ENCODE results near the gene ST8SIA6. TPM values are rescaled to one million over a fixed set of nuclear protein-coding genes. Genes with fewer than 3 reads are reported as not detected.

The ST8SIA6 gene
- total and polyA plus RNA-seq, 4 donors, result 0.43 to 22.0 (median 2.9) TPM

DNA sequence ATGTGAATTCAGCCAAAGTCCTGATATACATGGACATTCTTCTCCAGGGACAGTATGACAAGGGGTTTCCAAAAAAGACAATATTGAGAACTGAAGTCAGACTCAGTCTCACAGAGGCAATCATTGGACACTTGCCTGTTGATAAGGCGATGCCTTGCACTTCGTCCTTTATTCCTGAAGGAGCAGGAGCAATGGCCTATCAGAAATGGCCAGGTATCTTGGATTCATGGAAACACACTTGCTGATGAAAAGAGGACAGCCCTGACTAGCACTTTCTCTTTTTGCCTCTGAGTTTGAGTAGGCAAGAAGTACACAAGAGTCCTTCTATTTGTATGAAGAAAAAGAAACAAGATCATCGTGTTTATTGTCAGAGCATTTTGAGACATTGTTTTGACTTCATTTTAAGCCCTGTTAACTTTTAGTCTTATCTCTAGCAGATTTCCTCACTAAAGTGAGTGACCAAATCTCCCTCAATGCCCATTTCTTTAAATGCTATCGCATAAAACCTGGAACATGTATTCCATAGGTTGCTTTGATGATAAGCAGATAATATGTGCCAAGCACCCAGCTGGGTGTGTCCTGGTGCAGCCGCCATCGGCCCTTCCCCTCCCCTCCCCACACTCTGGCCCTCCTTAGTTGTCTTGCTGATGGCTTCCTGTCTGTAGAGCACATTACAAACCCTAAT, 26.6 kb downstream of the ST8SIA6 start:
- no peak for DNase-seq
- H3K36me3 ChIP-seq (ENCODE audit: control insufficient read depth in 4 of 4, insufficient read depth in 4 of 4, low read length in 4 of 4), result no peaks in the 10 kb centered on the region
- ATAC-seq (ENCODE audit: insufficient read depth, low FRiP score), result no peak
- peaks cover 0 to 2% (median 0%) of the 10 kb centered on the region in 3 donors for H3K27me3 ChIP-seq (ENCODE audit: control insufficient read depth in 3 of 3, insufficient read depth in 3 of 3, low read length in 2 of 3)
- WGBS, 2 donors, result 42 to 43% methylated on average over 6 of the region's 6 CpGs
- H3K9ac ChIP-seq (ENCODE audit: insufficient read depth in 1 of 2, low read length in 2 of 2), result no peak overlapping the region
- H3K27ac ChIP-seq (ENCODE audit: low read depth in 1 of 2, low read length in 1 of 2), result peak overlapping the region in 1 of 2 donors; percentile 3
- H3K4me3 ChIP-seq, result no peak overlapping the region
- TF ChIP-seq CTCF (IDR thresholded peaks at IDR 0.05; ENCODE audit: control extremely low read depth, extremely low read depth), result no peak
- H3K4me1 ChIP-seq (ENCODE audit: control insufficient read depth in 5 of 5, insufficient read depth in 5 of 5, low read length in 5 of 5), result peaks cover 0 to 2% (median 0%) of the 10 kb centered on the region in 5 donors
- no peaks in the 10 kb centered on the region for H3K9me3 ChIP-seq (ENCODE audit: control insufficient read depth in 4 of 4, insufficient read depth in 3 of 4, low read length in 3 of 4)

DNA sequence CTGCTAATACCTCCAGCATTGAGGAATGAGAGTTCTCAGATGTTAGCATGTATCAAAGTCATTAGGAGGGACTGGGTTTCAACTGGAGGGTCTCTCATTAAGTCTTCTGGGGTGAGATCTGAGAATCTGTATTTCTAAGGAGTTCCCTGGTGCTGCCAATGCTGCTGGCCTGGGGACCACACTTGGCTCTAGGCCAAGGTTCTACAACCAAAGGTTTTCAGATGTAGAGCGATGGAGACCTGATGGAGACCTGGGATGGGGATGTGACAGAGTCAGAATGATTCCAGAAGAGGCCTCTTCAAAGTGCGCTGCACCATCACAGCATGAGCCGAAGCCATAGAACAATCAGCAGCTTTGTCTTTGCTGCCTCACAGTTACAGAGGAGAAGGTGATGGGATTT, 27.2 kb downstream of the ST8SIA6 start:
- Histone ChIP-seq H3K4me1 (ENCODE audit: control insufficient read depth in 5 of 5, insufficient read depth in 5 of 5, low read length in 5 of 5) (peaks cover 0 to 2% (median 0%) of the 10 kb centered on the region in 5 donors), H3K27ac (ENCODE audit: low read depth in 1 of 2, low read length in 1 of 2) (peak overlapping the region in 1 of 2 donors; percentile 3), H3K27me3 (ENCODE audit: control insufficient read depth in 3 of 3, insufficient read depth in 3 of 3, low read length in 2 of 3) (peaks cover 0 to 2% (median 0%) of the 10 kb centered on the region in 3 donors), H3K9ac (ENCODE audit: insufficient read depth in 1 of 2, low read length in 2 of 2) (no peak overlapping the region), H3K36me3 (ENCODE audit: control insufficient read depth in 4 of 4, insufficient read depth in 4 of 4, low read length in 4 of 4) (no peaks in the 10 kb centered on the region), H3K9me3 (ENCODE audit: control insufficient read depth in 4 of 4, insufficient read depth in 3 of 4, low read length in 3 of 4) (no peaks in the 10 kb centered on the region), H3K4me3 (no peak overlapping the region)
- ATAC-seq (ENCODE audit: insufficient read depth, low FRiP score), result no peak
- WGBS, 2 donors, result 95 to 98% methylated on average over 3 of the region's 3 CpGs
- DNase-seq, result no peak
- no peak for TF ChIP-seq CTCF (IDR thresholded peaks at IDR 0.05; ENCODE audit: control extremely low read depth, extremely low read depth)

DNA sequence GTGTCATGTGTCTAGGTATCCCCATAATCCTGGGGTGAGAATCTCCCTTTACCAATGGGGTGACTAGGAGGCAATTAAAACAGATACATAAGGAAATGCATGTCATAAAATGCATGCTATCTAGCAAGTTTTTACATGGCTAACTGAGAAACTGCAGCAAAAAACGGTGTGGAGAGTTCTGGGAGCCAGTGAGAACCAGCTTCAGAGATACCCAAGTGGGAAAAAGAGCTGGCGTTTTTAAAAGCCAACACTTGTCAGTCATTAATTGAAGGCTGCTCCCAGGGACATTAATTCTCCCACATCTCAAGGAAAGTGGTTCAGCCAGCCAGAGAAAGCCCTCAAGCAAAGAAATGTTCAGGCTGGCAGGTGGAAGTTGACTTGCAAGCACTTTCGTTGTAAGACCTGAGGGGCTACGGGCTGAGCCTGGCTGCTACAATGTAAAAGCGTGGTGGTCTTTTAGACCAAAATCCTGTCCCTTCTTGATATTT, 28.1 kb downstream of the ST8SIA6 start:
- ATAC-seq (ENCODE audit: insufficient read depth, low FRiP score) (no peak), DNase-seq (peak in 1 of 3 donors; percentile 11)
- peaks cover 0 to 2% (median 0%) of the 10 kb centered on the region in 5 donors for H3K4me1 ChIP-seq (ENCODE audit: control insufficient read depth in 5 of 5, insufficient read depth in 5 of 5, low read length in 5 of 5)
- no peaks in the 10 kb centered on the region for H3K9me3 ChIP-seq (ENCODE audit: control insufficient read depth in 4 of 4, insufficient read depth in 3 of 4, low read length in 3 of 4)
- no peaks in the 10 kb centered on the region for H3K36me3 ChIP-seq (ENCODE audit: control insufficient read depth in 4 of 4, insufficient read depth in 4 of 4, low read length in 4 of 4)
- 64% methylated on average over 5 of the region's 5 CpGs for WGBS, 2 donors
- no peak overlapping the region for H3K4me3 ChIP-seq
- H3K27ac ChIP-seq (ENCODE audit: low read depth in 1 of 2, low read length in 1 of 2), result peak overlapping the region in 1 of 2 donors; percentile 69
- H3K9ac ChIP-seq (ENCODE audit: insufficient read depth in 1 of 2, low read length in 2 of 2), result no peak overlapping the region
- no peaks in the 10 kb centered on the region for H3K27me3 ChIP-seq (ENCODE audit: control insufficient read depth in 3 of 3, insufficient read depth in 3 of 3, low read length in 2 of 3)
- no peak for TF ChIP-seq CTCF (IDR thresholded peaks at IDR 0.05; ENCODE audit: control extremely low read depth, extremely low read depth)
